Activated CD8-positive, alpha-beta memory T cell treated with anti-CD3 and anti-CD28 coated beads, Interleukin-2, amount 50 U/mL, for 4 hours (primary cell): ENCODE data around the gene PFKP.
"Not testable (repeated sequence)": the region's sequence is repeated elsewhere in the genome, so short reads cannot be mapped to it uniquely, and the experiment has no call there.

Source experiments
- DNase-seq: peaks from one replicate; pipeline ENCODE4 v3.0.0-alpha.2; 2020

The PFKP gene

GRCh38 chr10:3163879-3164278 is 96.5 kb downstream of the PFKP start:
- no peak for DNase-seq

- DNase-seq: no peak
These were observed 97.8 kb downstream of the PFKP start for GRCh38 chr10:3165196-3165595.

- no peak for DNase-seq
These were observed 99.3 kb downstream of the PFKP start for GRCh38 chr10:3166496-3167290.

- DNase-seq: no peak
These were observed 100.4 kb downstream of the PFKP start for GRCh38 chr10:3167611-3168330.

- no peak for DNase-seq
These were observed 101.9 kb downstream of the PFKP start for GRCh38 chr10:3169271-3169670.

GRCh38 chr10:3169673-3170072 is 102.3 kb downstream of the PFKP start:
- DNase-seq: no peak

GRCh38 chr10:3171488-3171887 is 104.1 kb downstream of the PFKP start:
- DNase-seq: not testable (repeated sequence)

- no peak for DNase-seq
These were observed 104.7 kb downstream of the PFKP start for GRCh38 chr10:3172081-3172445.

GRCh38 chr10:3172446-3173170 is 105.3 kb downstream of the PFKP start, which contains the start of gene PITRM1:
PITRM1 (minus strand) TSS chr10:3172782; CDS start chr10:3172772, 10 bp downstream.
- peak; percentile 99 for DNase-seq

GRCh38 chr10:3173171-3173878 is 106.0 kb downstream of the PFKP start:
- no peak for DNase-seq

- DNase-seq: no peak
These were observed 110.7 kb downstream of the PFKP start for GRCh38 chr10:3178042-3178441.

GRCh38 chr10:3179174-3179573 is 111.8 kb downstream of the PFKP start:
- DNase-seq: no peak

GRCh38 chr10:3180355-3181025 is 113.1 kb downstream of the PFKP start:
- no peak for DNase-seq

GRCh38 chr10:3185386-3185785 is 118.0 kb downstream of the PFKP start:
- DNase-seq: no peak

- DNase-seq: peak; percentile 41
These were observed 119.0 kb downstream of the PFKP start for GRCh38 chr10:3186368-3186767.
